GM19025 (cell line): ENCODE results near the gene MORN3.
"Not testable (repeated sequence)": the region's sequence is repeated elsewhere in the genome, so short reads cannot be mapped to it uniquely, and the experiment has no call there.

Experiments used
- ATAC-seq: cut with Tn5 transposase; IDR thresholded peaks from one replicate; pipeline ENCODE4 v1.9.1; 2021; ENCODE audit warnings: mild to moderate bottlenecking, low read depth, moderate library complexity; ENCODE audit not compliant: unreplicated experiment

Gene MORN3

GRCh38 chr12:121693155-121693687, 23.8 kb upstream of the MORN3 start:
- no peak for ATAC-seq

- ATAC-seq, result not testable (repeated sequence)
These were observed 23.3 kb upstream of the MORN3 start for GRCh38 chr12:121692744-121693143.

GRCh38 chr12:121689430-121689829, 20.0 kb upstream of the MORN3 start:
- no peak for ATAC-seq

GRCh38 chr12:121688966-121689365, 19.5 kb upstream of the MORN3 start:
- no peak for ATAC-seq

GRCh38 chr12:121679661-121680197, 10.3 kb upstream of the MORN3 start:
- ATAC-seq, result not testable (repeated sequence)

- ATAC-seq, result no peak
These were observed 9.4 kb upstream of the MORN3 start for GRCh38 chr12:121678716-121679300.

- ATAC-seq, result no peak
These were observed 8.9 kb upstream of the MORN3 start for GRCh38 chr12:121678305-121678704.

GRCh38 chr12:121676190-121676589, 6.7 kb upstream of the MORN3 start:
- ATAC-seq, result no peak

- ATAC-seq, result no peak
These were observed 3.6 kb upstream of the MORN3 start for GRCh38 chr12:121673013-121673511.

- ATAC-seq, result no peak
These were observed 519 bp downstream of the MORN3 start for GRCh38 chr12:121668750-121669520.

- not testable (repeated sequence) for ATAC-seq
These were observed 2.6 kb downstream of the MORN3 start for GRCh38 chr12:121666829-121667228.

GRCh38 chr12:121663610-121663929, 5.9 kb downstream of the MORN3 start:
- ATAC-seq, result no peak

GRCh38 chr12:121661353-121662105, 7.9 kb downstream of the MORN3 start:
- ATAC-seq, result not testable (repeated sequence)

GRCh38 chr12:121657305-121658008, 12.0 kb downstream of the MORN3 start:
- ATAC-seq, result no peak

- ATAC-seq, result no peak
These were observed 13.3 kb downstream of the MORN3 start for GRCh38 chr12:121656122-121656521.

GRCh38 chr12:121653999-121654398, 15.5 kb downstream of the MORN3 start:
- no peak for ATAC-seq

GRCh38 chr12:121652767-121653497, 16.5 kb downstream of the MORN3 start:
- ATAC-seq, result no peak

- no peak for ATAC-seq
These were observed 18.1 kb downstream of the MORN3 start for GRCh38 chr12:121651320-121651719.

GRCh38 chr12:121649819-121650353, 19.6 kb downstream of the MORN3 start:
- no peak for ATAC-seq
